NCI-H1930 (cell line): ENCODE data around the gene ASB13.

Experiments
- DNase-seq, 2 experiments: peaks; one replicate each; lab custom pipeline; 2025; lab: John Stamatoyannopoulos, UW

ASB13 gene

DNA sequence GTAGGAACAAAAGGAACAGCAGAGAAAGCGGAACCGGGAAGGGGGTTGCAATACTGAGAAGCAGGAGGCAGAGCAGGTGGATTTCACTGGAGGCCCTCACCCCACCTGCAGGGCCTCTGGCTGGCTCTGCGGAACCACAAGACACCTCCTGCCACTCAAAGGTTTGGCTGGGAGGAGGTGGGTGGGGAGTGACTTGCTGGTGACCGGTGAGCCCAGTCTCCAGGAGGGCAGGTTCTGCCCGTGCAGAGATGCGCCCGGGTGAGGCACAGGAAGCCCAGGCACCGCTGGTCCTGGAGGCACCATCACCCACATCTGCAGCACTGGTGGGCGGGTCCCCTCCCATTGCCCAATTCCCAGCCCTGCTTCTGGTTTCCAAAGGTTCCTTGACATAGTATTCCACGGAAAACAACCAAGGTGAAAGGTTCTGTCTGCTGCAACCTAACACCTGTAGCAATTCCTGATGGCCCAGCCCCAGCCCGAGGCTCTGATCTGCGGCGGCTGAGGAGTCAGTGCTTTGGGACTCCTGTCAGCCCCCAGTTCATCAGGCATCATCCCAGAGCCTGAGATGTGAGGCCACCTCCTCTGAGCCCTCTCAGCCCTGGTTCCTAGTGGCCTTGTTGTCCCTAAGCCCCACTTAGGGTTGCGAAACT, 77.3 kb downstream of the ASB13 start:
- DNase-seq = no peak
